Activated T-cell treated with anti-CD3 and anti-CD28 coated beads, Interleukin-2, amount 50 U/mL, for 24 hours (primary cell): ENCODE data around the gene USP25.

Experiments
- DNase-seq: peaks from one replicate; pipeline ENCODE4 v3.0.0-alpha.2; 2020
- H3K27ac Mint-ChIP-seq: 2 replicates; pipeline ENCODE4 v1.8.0; 2020; ENCODE audit warnings: mild to moderate bottlenecking, mixed read lengths
- H3K27me3 Mint-ChIP-seq: 2 replicates; pipeline ENCODE4 v1.8.0; 2020; ENCODE audit warnings: mixed read lengths
- H3K36me3 Mint-ChIP-seq: 2 replicates; pipeline ENCODE4 v1.8.0; 2020; ENCODE audit warnings: low read depth, mixed read lengths
- H3K4me1 Mint-ChIP-seq: 2 replicates; pipeline ENCODE4 v1.8.0; 2020; ENCODE audit warnings: low read depth, mixed read lengths
- H3K4me3 Mint-ChIP-seq: 2 replicates; pipeline ENCODE4 v1.8.0; 2020; ENCODE audit warnings: mild to moderate bottlenecking, moderate library complexity, mixed read lengths
- H3K9me3 Mint-ChIP-seq: 2 replicates; pipeline ENCODE4 v1.8.0; 2020; ENCODE audit warnings: mixed read lengths

USP25 gene

DNA sequence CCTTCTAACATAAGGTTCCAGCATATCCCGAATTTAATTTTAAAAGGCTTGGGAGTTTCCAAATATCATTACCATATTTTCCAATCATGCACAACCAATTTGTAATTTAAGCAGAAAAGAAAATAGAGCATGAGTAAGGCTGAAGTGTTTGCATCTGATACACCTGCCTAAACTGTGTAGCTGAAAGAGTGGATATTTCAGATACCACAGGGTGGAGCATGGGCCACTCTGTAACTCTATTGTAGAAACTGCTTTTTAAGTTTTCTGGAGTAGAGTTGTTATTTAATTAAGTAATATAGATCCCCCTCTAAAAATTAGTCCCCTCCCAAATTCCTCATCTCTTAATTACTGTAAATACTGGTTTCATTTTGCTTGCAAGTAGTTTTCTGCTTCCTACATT is 199.8 kb downstream of the USP25 start:
- Mint-ChIP-seq H3K27ac (no peak overlapping the region), H3K4me1 (no peaks in the 10 kb centered on the region), H3K27me3 (peaks cover 4% of the 10 kb centered on the region), H3K4me3 (no peak overlapping the region), H3K9me3 (no peaks in the 10 kb centered on the region), H3K36me3 (no peaks in the 10 kb centered on the region)
- no peak for DNase-seq
